K562 (cell line): ENCODE data around the gene ULBP2. TPM values are rescaled to one million over a fixed set of nuclear protein-coding genes. Genes with fewer than 3 reads are reported as not detected.

ENCODE experiments used
- BRF2 ChIP-seq: IDR thresholded peaks from 3 replicates; pipeline ENCODE4 v1.6.1; 2011; ENCODE audit warnings: borderline replicate concordance, mild to moderate bottlenecking; ENCODE audit not compliant: insufficient read length, insufficient read depth
- E2F4 ChIP-seq: sonication (generic); formaldehyde crosslinking; IDR thresholded peaks from 2 replicates; pipeline ENCODE4 v1.8.0; 2022; ENCODE audit warnings: mild to moderate bottlenecking, low read depth, missing genetic modification reagents
- E2F6 ChIP-seq, 2 experiments: IDR thresholded peaks; 2 replicates each; pipeline ENCODE4 v1.6.1; 2011; ENCODE audit warnings: borderline replicate concordance in 1 of 2, control low read depth in 1 of 2, low read depth in 1 of 2, low read length in 1 of 2, mild to moderate bottlenecking in 1 of 2, mixed read lengths in 1 of 2, moderate library complexity in 1 of 2; ENCODE audit not compliant: insufficient read depth in 1 of 2, insufficient read length in 1 of 2, poor library complexity in 1 of 2, severe bottlenecking in 1 of 2; ENCODE audit errors: extremely low read depth in 1 of 2
- HSF4 ChIP-seq: fragments of 250-450 bp; sonication (Bioruptor Pico); IDR thresholded peaks from 2 replicates; pipeline ENCODE4 v2.1.2; 2022; ENCODE audit warnings: mild to moderate bottlenecking, moderate library complexity, borderline replicate concordance
- IFI16 ChIP-seq: fragments of 250-450 bp; sonication (Bioruptor Pico); IDR thresholded peaks from 2 replicates; pipeline ENCODE4 v2.1.2; 2022; ENCODE audit warnings: mild to moderate bottlenecking, inconsistent platforms
- KAT7 ChIP-seq: sonication (generic); formaldehyde crosslinking; IDR thresholded peaks from 2 replicates; pipeline ENCODE4 v1.8.0; 2022; ENCODE audit warnings: missing genetic modification reagents, mild to moderate bottlenecking, borderline replicate concordance
- MEF2A ChIP-seq: IDR thresholded peaks from 2 replicates; pipeline ENCODE4 v1.6.1; 2011; ENCODE audit warnings: low read depth, mild to moderate bottlenecking, low read length, moderate library complexity; ENCODE audit not compliant: control insufficient read depth
- PRMT5 ChIP-seq: sonication (generic); formaldehyde crosslinking; IDR thresholded peaks from 2 replicates; pipeline ENCODE4 v1.5.0; 2020; ENCODE audit warnings: missing genetic modification reagents
- SMAD1 ChIP-seq: fragments of 150-350 bp; IDR thresholded peaks from 2 replicates; pipeline ENCODE4 v1.6.1; 2014; ENCODE audit warnings: low read length, low read depth; ENCODE audit not compliant: partially characterized antibody
- STAT5A ChIP-seq: IDR thresholded peaks from 2 replicates; pipeline ENCODE4 v1.6.1; 2012; ENCODE audit warnings: low read length, inconsistent platforms, borderline replicate concordance
- TGIF2 ChIP-seq: sonication (generic); formaldehyde crosslinking; IDR thresholded peaks from 2 replicates; pipeline ENCODE4 v1.8.1; 2022; ENCODE audit warnings: mild to moderate bottlenecking, missing genetic modification reagents, moderate library complexity
- THRAP3 ChIP-seq: fragments of 450-650 bp; IDR thresholded peaks from 2 replicates; pipeline ENCODE4 v1.6.1; 2016; ENCODE audit warnings: mild to moderate bottlenecking, inconsistent platforms, borderline replicate concordance
- ZC3H4 ChIP-seq: sonication (generic); formaldehyde crosslinking; IDR thresholded peaks from 2 replicates; pipeline ENCODE4 v1.9.0; 2021; ENCODE audit warnings: missing genetic modification reagents, borderline replicate concordance
- ZNF133 ChIP-seq: fragments of 250-450 bp; sonication (Bioruptor Pico); IDR thresholded peaks from 2 replicates; pipeline ENCODE4 v1.4.0; 2020; ENCODE audit warnings: mild to moderate bottlenecking
- ZNF217 ChIP-seq: sonication (generic); formaldehyde crosslinking; IDR thresholded peaks from 2 replicates; pipeline ENCODE4 v1.8.0; 2022; ENCODE audit warnings: mild to moderate bottlenecking, missing genetic modification reagents
- ZNF282 ChIP-seq: sonication (generic); formaldehyde crosslinking; IDR thresholded peaks from 2 replicates; pipeline ENCODE4 v1.8.1; 2023; ENCODE audit warnings: missing genetic modification reagents
- ZNF507 ChIP-seq: conservative IDR thresholded peaks from 2 replicates; pipeline ENCODE4 v1.6.1; 2017; ENCODE audit warnings: missing genetic modification characterization, missing compliant biosample characterization
- ZNF707 ChIP-seq: fragments of 250-450 bp; sonication (Bioruptor Pico); conservative IDR thresholded peaks from 2 replicates; pipeline ENCODE4 v1.8.0; 2022; ENCODE audit warnings: inconsistent platforms, mild to moderate bottlenecking, moderate library complexity
- polyA plus RNA-seq, 8 experiments: library from polyadenylated mRNA; depleted of rRNA in 4 of 8; stranded (reverse) in 5 of 8; unstranded in 3 of 8; fragments of >200 nt; fragmentation: Nextera tagmentation in 2 of 8; fragmentation: Illumina TruSeq in 1 of 8; extraction: Ambion mirVana in 2 of 8; extraction: Trizol in 1 of 8; gene quantifications; 2 replicates each; pipeline versions ENCODE4 v1.2.1 to v1.2.3, GENCODE V29; 2011 to 2014; ENCODE audit warnings: inconsistent platforms in 1 of 8, missing spikeins in 1 of 8
- total RNA-seq, 7 experiments: library from RNA; depleted of rRNA in 6 of 7; stranded (reverse); fragments of >200 nt in 6 of 7; fragmentation: Illumina TruSeq in 2 of 7; extraction: Trizol in 2 of 7; gene quantifications; 2 replicates each; pipeline versions ENCODE4 v1.2.1 to v1.2.3, GENCODE V29; 2011 to 2021; ENCODE audit warnings: low replicate concordance in 1 of 7
- TF ChIP-seq, protein P1 (sequence below): sonication (generic); formaldehyde crosslinking; IDR thresholded peaks from 2 replicates; pipeline ENCODE4 v1.8.1; 2022; ENCODE audit warnings: missing genetic modification reagents
- TF ChIP-seq, protein P2 (sequence below): sonication (generic); formaldehyde crosslinking; IDR thresholded peaks from 2 replicates; pipeline ENCODE4 v1.5.0; 2020; ENCODE audit warnings: missing genetic modification reagents

Gene ULBP2
- total and polyA plus RNA-seq, 9 of the 15 experiments (the other 6 are each of a cell fraction or from before 2014, with no cell fraction given), result 0.50 to 5.3 (median 1.2) TPM

GRCh38 chr6:149925974-149926777 is 15.6 kb upstream of the ULBP2 start (continued):
- TF ChIP-seq BRF2 (no peak), MEF2A (no peak), HSF4 (CRISPR knock-in tag) (no peak), ZNF282 (CRISPR knock-in tag) (no peak), STAT5A (no peak), TGIF2 (CRISPR knock-in tag) (no peak), IFI16 (CRISPR knock-in tag) (no peak), E2F4 (CRISPR knock-in tag) (no peak), THRAP3 (no peak), ZNF507 (tag) (no peak), ZC3H4 (CRISPR knock-in tag) (no peak), ZNF133 (CRISPR knock-in tag) (no peak), KAT7 (CRISPR knock-in tag) (no peak), ZNF707 (no peak), E2F6 (IDR thresholded peaks at IDR 0.05; ENCODE audit: borderline replicate concordance in 1 of 2, extremely low read depth in 1 of 2, insufficient read depth in 1 of 2, insufficient read length in 1 of 2, low read depth in 1 of 2, low read length in 1 of 2, poor library complexity in 1 of 2, severe bottlenecking in 1 of 2) (no peak), SMAD1 (no peak), ZNF217 (CRISPR knock-in tag) (no peak), PRMT5 (CRISPR knock-in tag) (no peak)
- TF ChIP-seq, protein P1, sequence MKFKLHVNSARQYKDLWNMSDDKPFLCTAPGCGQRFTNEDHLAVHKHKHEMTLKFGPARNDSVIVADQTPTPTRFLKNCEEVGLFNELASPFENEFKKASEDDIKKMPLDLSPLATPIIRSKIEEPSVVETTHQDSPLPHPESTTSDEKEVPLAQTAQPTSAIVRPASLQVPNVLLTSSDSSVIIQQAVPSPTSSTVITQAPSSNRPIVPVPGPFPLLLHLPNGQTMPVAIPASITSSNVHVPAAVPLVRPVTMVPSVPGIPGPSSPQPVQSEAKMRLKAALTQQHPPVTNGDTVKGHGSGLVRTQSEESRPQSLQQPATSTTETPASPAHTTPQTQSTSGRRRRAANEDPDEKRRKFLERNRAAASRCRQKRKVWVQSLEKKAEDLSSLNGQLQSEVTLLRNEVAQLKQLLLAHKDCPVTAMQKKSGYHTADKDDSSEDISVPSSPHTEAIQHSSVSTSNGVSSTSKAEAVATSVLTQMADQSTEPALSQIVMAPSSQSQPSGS (CRISPR knock-in tag), result no peak
- TF ChIP-seq, protein P2, sequence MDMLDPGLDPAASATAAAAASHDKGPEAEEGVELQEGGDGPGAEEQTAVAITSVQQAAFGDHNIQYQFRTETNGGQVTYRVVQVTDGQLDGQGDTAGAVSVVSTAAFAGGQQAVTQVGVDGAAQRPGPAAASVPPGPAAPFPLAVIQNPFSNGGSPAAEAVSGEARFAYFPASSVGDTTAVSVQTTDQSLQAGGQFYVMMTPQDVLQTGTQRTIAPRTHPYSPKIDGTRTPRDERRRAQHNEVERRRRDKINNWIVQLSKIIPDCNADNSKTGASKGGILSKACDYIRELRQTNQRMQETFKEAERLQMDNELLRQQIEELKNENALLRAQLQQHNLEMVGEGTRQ (CRISPR knock-in tag), result no peak
